ENCODE results near the gene PPP6R2.

Gene PPP6R2

DNA sequence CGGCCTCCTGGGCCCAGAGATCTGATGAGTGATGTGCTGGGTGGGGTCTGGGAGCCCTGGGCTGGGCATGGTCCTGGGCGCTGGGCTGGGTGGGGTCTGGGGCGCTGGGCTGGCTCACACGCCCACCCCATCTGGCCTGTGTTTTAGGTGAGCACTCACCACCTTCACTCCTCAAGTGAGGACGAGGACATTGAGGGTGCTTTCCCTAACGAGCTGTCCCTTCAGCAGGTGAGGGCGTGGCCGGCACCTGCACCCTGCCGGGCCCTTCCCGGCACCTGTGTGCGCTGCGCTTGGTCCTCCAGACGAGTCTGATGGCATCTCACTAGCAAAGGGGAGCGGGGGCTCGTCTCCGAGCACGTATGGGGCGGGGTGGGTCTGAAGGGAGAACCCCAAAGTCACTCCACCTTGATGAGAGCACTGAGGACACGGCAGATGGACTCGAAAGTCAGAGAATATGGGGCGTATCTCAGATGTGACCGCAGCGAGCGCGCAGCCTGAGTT is 93.8 kb downstream of the PPP6R2 start:
- DNase-seq (ENCODE audit: low read depth), result no peak
- TF ChIP-seq, protein P1, sequence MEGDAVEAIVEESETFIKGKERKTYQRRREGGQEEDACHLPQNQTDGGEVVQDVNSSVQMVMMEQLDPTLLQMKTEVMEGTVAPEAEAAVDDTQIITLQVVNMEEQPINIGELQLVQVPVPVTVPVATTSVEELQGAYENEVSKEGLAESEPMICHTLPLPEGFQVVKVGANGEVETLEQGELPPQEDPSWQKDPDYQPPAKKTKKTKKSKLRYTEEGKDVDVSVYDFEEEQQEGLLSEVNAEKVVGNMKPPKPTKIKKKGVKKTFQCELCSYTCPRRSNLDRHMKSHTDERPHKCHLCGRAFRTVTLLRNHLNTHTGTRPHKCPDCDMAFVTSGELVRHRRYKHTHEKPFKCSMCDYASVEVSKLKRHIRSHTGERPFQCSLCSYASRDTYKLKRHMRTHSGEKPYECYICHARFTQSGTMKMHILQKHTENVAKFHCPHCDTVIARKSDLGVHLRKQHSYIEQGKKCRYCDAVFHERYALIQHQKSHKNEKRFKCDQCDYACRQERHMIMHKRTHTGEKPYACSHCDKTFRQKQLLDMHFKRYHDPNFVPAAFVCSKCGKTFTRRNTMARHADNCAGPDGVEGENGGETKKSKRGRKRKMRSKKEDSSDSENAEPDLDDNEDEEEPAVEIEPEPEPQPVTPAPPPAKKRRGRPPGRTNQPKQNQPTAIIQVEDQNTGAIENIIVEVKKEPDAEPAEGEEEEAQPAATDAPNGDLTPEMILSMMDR (IDR thresholded peaks at IDR 0.05; ENCODE audit: insufficient read depth, low read depth, low read length, missing control alignments), result no peak
- H3K4me3 ChIP-seq (ENCODE audit: low read depth, low read length), result no peak overlapping the region

DNA sequence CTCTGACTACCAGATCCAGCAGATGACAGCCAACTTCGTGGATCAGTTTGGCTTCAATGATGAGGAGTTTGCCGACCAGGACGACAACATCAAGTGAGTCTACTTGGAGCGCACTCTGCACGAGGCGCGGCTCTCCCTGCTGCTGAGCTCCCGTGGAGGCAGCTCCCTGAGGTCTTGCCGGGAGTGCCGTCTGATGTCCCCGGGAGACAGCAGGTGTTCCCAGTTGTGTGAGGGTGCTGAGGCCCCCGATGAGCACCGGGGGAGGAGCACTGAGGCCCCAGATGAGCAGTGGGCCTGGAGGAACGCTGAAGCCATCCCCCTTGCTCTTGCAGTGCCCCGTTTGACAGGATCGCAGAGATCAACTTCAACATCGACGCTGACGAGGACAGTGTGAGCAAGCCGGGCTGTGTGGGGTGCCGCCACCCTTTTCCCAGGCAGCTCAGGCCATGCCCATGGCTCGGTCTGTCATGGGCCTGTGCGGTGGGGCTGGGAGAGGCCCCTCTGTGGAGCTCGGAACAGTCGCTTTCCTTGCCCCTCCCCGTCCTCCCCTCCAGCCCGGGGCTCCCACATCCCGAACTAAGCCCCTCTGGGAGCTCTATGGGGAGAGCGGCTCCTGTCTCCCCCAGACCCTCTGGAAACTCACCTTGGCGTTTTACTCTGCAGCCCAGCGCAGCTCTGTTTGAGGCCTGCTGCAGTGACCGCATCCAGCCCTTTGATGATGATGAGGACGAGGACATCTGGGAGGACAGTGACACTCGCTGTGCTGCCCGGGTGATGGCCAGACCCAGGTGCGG is 94.6 kb downstream of the PPP6R2 start:
- no peak overlapping the region for H3K4me3 ChIP-seq (ENCODE audit: low read depth, low read length)
- TF ChIP-seq, protein P1 (IDR thresholded peaks at IDR 0.05; ENCODE audit: insufficient read depth, low read depth, low read length, missing control alignments), result no peak
- DNase-seq (ENCODE audit: low read depth), result no peak

DNA sequence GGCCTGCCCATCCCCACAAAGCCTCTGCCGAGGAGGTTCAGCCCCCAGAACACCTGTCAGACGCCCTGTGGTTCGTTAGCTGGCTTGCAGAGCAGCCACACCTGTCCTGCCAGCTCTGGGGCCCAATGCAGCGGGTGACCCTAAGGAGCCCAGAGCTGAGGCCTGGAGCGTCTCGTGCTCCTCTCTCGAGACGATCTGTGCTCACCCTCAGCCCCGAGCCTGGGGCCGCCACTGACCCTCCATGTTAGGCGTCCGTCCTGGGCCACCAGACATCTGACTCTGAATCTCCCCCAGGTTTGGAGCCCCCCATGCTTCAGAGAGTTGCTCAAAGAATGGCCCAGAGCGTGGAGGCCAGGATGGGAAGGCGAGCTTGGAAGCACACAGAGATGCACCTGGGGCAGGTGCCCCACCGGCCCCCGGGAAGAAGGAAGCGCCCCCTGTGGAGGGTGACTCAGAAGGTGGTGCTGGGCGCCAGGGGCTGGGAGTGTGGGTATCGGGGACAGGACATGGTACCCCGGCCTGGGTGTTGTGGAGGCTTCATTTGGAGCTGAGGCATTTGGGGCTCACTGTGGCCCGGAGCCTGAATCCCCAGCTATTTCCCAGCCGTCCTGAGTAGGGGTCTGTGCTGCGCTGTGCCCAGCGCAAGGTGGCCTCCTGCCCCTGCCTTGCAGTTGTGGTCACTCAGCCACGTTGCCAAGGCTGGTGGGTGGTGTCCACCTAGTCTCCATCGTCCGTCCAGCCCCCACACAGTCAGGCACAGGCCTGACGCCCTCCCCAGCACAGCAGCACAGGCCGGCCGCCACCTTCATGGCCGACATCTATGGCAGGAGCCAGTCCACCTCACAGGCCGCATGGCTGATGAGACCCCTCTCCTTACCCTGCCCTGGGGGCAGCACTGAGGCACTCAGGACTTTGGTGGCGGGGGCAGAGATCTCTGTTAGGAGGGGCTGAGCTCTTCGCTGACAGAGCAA is 95.5 kb downstream of the PPP6R2 start:
- no peak overlapping the region for H3K4me3 ChIP-seq (ENCODE audit: low read depth, low read length)
- DNase-seq (ENCODE audit: low read depth), result no peak
- TF ChIP-seq, protein P1 (IDR thresholded peaks at IDR 0.05; ENCODE audit: insufficient read depth, low read depth, low read length, missing control alignments), result no peak

DNA sequence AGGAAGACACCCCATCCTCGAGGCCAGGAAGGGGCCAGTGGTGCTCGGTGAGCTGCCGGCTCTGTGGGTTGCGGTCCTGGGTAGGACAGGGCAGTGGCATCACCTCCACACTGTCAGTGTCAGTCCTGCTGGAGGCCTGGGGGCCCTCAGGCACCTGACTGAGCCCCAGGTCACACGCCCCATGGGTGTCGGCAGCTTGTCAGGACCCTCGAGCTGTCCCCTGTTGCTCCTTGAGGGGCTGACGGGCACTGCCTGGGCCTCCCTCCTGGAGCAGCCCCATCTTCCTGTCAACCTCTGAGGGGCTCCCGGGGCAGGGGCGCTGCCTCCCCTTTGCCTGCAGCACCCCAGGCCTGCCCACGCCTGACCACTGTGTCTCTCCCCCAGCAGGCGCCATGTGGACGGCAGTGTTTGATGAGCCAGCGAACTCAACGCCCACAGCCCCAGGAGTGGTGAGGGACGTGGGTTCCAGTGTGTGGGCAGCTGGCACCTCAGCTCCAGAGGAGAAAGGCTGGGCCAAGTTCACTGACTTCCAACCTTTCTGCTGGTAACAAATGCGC is 96.3 kb downstream of the PPP6R2 start:
- TF ChIP-seq, protein P1 (IDR thresholded peaks at IDR 0.05; ENCODE audit: insufficient read depth, low read depth, low read length, missing control alignments), result no peak
- no peak for DNase-seq (ENCODE audit: low read depth)
- H3K4me3 ChIP-seq (ENCODE audit: low read depth, low read length), result no peak overlapping the region

DNA sequence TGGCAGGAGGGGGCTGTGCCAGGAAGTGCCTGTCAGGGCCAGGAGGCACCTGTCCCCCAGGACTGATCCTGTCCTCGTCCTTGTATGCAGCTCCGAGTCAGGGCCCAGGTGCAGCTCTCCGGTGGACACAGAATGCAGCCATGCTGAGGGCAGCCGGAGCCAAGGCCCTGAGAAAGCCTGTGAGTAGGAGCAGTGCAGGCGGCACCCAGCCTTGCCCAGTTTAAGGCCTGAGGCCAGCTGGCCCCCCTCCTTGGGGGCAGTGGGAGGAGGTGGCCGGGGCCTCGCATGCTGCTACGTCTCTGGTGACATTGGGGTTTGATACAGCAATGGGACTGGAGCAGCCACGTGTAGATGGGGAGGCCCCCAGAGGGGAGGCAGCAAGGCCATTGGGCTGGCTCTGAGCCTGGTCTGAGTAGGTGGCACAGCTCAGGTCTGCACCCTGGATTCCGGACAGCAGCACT is 96.8 kb downstream of the PPP6R2 start:
- DNase-seq (ENCODE audit: low read depth), result no peak
- TF ChIP-seq, protein P1 (IDR thresholded peaks at IDR 0.05; ENCODE audit: insufficient read depth, low read depth, low read length, missing control alignments), result no peak
- H3K4me3 ChIP-seq (ENCODE audit: low read depth, low read length), result no peak overlapping the region

DNA sequence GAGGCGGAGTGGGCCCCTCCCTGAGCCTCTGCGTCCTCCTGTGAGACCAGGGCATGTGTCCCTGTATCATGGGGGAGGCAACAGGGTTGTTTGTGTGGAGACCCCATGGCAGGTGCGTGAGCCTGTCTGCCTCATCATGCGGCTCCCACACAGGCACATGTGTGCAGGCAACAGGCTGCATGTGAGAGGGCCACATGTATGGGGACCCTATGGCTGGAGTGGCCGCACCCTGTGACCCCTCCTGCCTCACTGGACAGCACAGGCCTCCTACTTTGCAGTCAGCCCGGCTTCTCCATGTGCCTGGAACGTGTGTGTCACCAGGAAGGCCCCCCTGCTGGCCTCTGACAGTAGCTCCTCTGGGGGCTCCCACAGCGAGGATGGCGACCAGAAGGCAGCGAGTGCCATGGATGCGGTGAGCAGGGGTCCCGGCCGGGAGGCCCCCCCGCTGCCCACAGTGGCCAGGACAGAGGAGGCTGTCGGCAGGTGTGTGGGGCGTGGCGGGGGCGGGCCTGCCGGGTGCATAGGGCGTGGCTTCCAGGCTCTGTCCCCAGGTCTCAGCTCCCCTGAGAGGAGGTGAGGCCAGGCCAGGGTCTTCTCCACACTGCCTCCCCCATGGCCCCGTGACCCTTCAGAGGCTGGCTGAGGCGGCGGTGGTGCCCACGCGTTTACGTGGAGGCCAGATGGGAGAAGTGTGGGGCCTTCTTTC is 97.6 kb downstream of the PPP6R2 start:
- TF ChIP-seq, protein P1 (IDR thresholded peaks at IDR 0.05; ENCODE audit: insufficient read depth, low read depth, low read length, missing control alignments), result no peak

More for the DNA sequence above, 97.6 kb downstream of the PPP6R2 start:
- H3K4me3 ChIP-seq (ENCODE audit: low read depth, low read length), result no peak overlapping the region
- DNase-seq (ENCODE audit: low read depth), result no peak
